ENCODE data around the gene LATS1. TPM values are rescaled to one million over a fixed set of nuclear protein-coding genes. Genes with fewer than 3 reads are reported as not detected.
A peak's percentile ranks its signal among the peaks of the same experiment; 100 is the strongest.

The LATS1 gene
- total RNA-seq, 1 donor from 2014 or later: 29.8 TPM

GRCh38 chr6:149723771-149724417 lies 6.0 kb upstream of the LATS1 start:
- peak; percentile 96 for ATAC-seq
- intact Hi-C loops (cut with DNase I): no loop called here
- DNase-seq: no peak

DNA sequence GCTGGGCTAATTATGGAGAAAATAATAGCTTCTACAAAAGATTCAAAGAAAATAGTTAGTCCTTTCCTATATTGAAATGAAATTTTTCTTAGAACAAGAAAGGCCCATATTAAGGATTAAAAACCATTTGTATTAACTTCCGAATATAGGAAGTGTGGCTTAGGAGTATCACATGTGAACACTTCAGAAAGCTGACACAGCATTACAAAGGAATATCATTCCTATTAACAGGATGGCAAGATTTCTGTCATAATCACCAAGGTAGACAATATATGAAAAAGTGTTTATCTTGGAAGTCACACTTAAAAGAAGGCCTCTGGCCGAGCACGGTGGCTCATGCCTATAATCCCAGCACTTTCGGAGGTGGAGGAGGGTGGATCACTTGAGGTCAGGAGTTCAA lies 5.4 kb upstream of the LATS1 start:
- ATAC-seq (no peak), DNase-seq (no peak)
- no peak overlapping the region for H3K4me3 ChIP-seq
- TF ChIP-seq CTCF (IDR thresholded peaks at IDR 0.05): no peak
- intact Hi-C loops (cut with DNase I): no loop called here
- H3K27me3 ChIP-seq: no peaks in the 10 kb centered on the region
- no peak overlapping the region for H3K27ac ChIP-seq
- H3K9me3 ChIP-seq: no peaks in the 10 kb centered on the region
- H3K4me1 ChIP-seq: no peaks in the 10 kb centered on the region
- H3K36me3 ChIP-seq: peaks cover 37% of the 10 kb centered on the region

More at GRCh38 chr6:149723771-149724417, 6.0 kb upstream of the LATS1 start:
- Histone ChIP-seq H3K9me3 (no peaks in the 10 kb centered on the region), H3K4me3 (no peak overlapping the region), H3K27ac (no peak overlapping the region), H3K4me1 (no peaks in the 10 kb centered on the region), H3K36me3 (peaks cover 42% of the 10 kb centered on the region), H3K27me3 (no peaks in the 10 kb centered on the region)
- TF ChIP-seq CTCF (IDR thresholded peaks at IDR 0.05): peak; percentile 72

GRCh38 chr6:149719531-149719930 lies 1.6 kb upstream of the LATS1 start:
- no peak overlapping the region for H3K4me3 ChIP-seq
- DNase-seq (no peak), ATAC-seq (no peak)
- H3K27ac ChIP-seq: no peak overlapping the region
- no peak for TF ChIP-seq CTCF (IDR thresholded peaks at IDR 0.05)
- no peaks in the 10 kb centered on the region for H3K36me3 ChIP-seq
- H3K27me3 ChIP-seq: no peaks in the 10 kb centered on the region
- peaks cover 20% of the 10 kb centered on the region for H3K4me1 ChIP-seq
- no peaks in the 10 kb centered on the region for H3K9me3 ChIP-seq
- intact Hi-C loops (cut with DNase I): no loop called here

DNA sequence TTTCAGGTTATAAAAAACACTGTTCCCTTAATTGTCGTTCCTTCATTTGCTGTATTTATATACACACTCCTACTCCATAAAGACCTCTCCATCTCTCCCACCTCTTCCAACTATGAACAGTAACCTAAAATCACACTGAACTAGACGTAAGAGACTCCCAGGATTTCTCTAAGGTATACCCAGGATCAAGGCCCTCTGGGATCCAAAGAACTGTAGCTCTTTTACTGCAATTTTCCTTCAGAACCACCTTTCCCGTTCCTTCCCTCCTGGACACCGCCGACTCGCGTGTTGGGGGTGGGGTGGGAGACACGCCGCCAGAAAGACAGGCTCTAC lies 680 bp downstream of the LATS1 start:
- no peaks in the 10 kb centered on the region for H3K36me3 ChIP-seq
- ATAC-seq (no peak), DNase-seq (no peak)
- intact Hi-C loops (cut with DNase I): no loop called here
- H3K27ac ChIP-seq: peak overlapping the region; percentile 100
- H3K27me3 ChIP-seq: no peaks in the 10 kb centered on the region
- H3K9me3 ChIP-seq: no peaks in the 10 kb centered on the region
- H3K4me3 ChIP-seq: peak overlapping the region; percentile 98
- TF ChIP-seq CTCF (IDR thresholded peaks at IDR 0.05): no peak
- peaks cover 20% of the 10 kb centered on the region for H3K4me1 ChIP-seq

DNA sequence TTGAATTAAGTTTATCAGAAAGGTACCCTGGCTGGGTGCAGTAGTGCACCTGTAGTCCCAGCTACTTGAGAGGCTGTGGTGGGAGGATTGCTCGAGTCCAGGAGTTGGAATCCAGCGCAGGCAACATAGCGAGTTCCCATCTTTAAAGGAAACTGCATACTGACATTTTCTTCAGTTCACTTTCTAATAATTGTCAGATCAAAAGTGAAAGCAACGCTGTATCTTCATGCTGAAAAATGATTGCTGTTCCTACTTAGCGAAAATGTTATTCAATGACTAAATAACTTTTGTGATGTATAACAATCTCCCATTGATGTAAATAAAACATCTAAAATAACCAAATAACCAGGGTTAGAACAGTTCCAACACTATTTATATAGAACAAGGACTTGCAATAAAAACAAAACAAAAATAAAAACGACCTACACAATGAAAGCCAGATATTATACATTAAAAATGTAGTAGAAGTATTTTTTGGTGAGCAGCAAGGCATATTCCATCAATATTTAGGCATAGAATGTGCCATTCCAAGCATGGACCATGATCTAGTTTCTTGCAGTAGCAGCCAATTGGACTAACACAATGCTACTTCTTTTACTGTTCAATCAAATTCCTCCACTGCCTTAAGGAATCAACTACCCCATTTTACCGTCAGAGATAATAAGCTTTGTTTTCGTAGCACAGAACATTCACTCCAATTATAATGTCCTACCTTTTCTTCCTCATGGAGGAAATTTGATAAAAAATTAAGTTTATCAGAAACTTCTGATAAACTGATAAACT lies 1.5 kb downstream of the LATS1 start:
- peak overlapping the region; percentile 98 for H3K4me3 ChIP-seq
- no peaks in the 10 kb centered on the region for H3K9me3 ChIP-seq
- no peak for TF ChIP-seq CTCF (IDR thresholded peaks at IDR 0.05)
- H3K36me3 ChIP-seq: no peaks in the 10 kb centered on the region
- H3K27me3 ChIP-seq: no peaks in the 10 kb centered on the region
- DNase-seq (no peak), ATAC-seq (no peak)
- peak overlapping the region; percentile 100 for H3K27ac ChIP-seq
- intact Hi-C loops (cut with DNase I): no loop called here
- H3K4me1 ChIP-seq: peaks cover 20% of the 10 kb centered on the region
